KG1 (cell line): ENCODE measurements around the gene SH3RF3.

Experiments used
- DNase-seq: peaks from one replicate; lab custom pipeline; 2025; lab: John Stamatoyannopoulos, UW

SH3RF3 gene

GRCh38 chr2:109378682-109379081, 249.7 kb downstream of the SH3RF3 start:
- DNase-seq: no peak

GRCh38 chr2:109379507-109379906, 250.5 kb downstream of the SH3RF3 start:
- no peak for DNase-seq

- DNase-seq: no peak
Observed at GRCh38 chr2:109380502-109381326, 251.7 kb downstream of the SH3RF3 start.

- no peak for DNase-seq
Observed at GRCh38 chr2:109381327-109381820, 252.4 kb downstream of the SH3RF3 start.

- no peak for DNase-seq
Observed at GRCh38 chr2:109382226-109382895, 253.4 kb downstream of the SH3RF3 start.

GRCh38 chr2:109382951-109383350, 253.9 kb downstream of the SH3RF3 start:
- no peak for DNase-seq

GRCh38 chr2:109383505-109384307, 254.7 kb downstream of the SH3RF3 start:
- DNase-seq: no peak

GRCh38 chr2:109384308-109385271, 255.6 kb downstream of the SH3RF3 start:
- DNase-seq: no peak

GRCh38 chr2:109385506-109385905, 256.5 kb downstream of the SH3RF3 start:
- no peak for DNase-seq

- no peak for DNase-seq
Observed at GRCh38 chr2:109386004-109386695, 257.1 kb downstream of the SH3RF3 start.

GRCh38 chr2:109387221-109387735, 258.3 kb downstream of the SH3RF3 start:
- no peak for DNase-seq

GRCh38 chr2:109387778-109388469, 258.9 kb downstream of the SH3RF3 start:
- no peak for DNase-seq

GRCh38 chr2:109391243-109391642, 262.2 kb downstream of the SH3RF3 start:
- no peak for DNase-seq

- DNase-seq: no peak
Observed at GRCh38 chr2:109392140-109392539, 263.1 kb downstream of the SH3RF3 start.

- no peak for DNase-seq
Observed at GRCh38 chr2:109392816-109393661, 264.0 kb downstream of the SH3RF3 start.

GRCh38 chr2:109393662-109393972, 264.6 kb downstream of the SH3RF3 start:
- no peak for DNase-seq

- DNase-seq: no peak
Observed at GRCh38 chr2:109395494-109396201, 266.6 kb downstream of the SH3RF3 start.
